Transverse colon (tissue), 4 donors: ENCODE measurements around the gene HSPA4. TPM values are rescaled to one million over a fixed set of nuclear protein-coding genes. Genes with fewer than 3 reads are reported as not detected.
"Not testable (repeated sequence)": the region's sequence is repeated elsewhere in the genome, so short reads cannot be mapped to it uniquely, and the experiment has no call there.

ENCODE experiments used
- DNase-seq: peaks from one replicate; pipeline ENCODE4 v3.0.0-alpha.2; 2019
- H3K27ac ChIP-seq, 4 donors: fragments of 200-600 bp; sonication (generic); 2 replicates each; pipeline ENCODE4 v1.5.1; 2016 to 2018; ENCODE audit warnings: inconsistent platforms in 4 of 4
- H3K27me3 ChIP-seq: fragments of 200-600 bp; sonication (generic); 2 replicates; pipeline ENCODE4 v1.5.1; 2017; ENCODE audit warnings: inconsistent platforms
- H3K36me3 ChIP-seq, 4 donors: fragments of 200-600 bp; sonication (generic); 2 replicates each; pipeline ENCODE4 v1.5.1; 2017 to 2019; ENCODE audit warnings: inconsistent platforms in 4 of 4
- H3K4me1 ChIP-seq, 4 donors: fragments of 200-600 bp; sonication (generic); 2 replicates each; pipeline ENCODE4 v1.5.1; 2017 to 2020; ENCODE audit warnings: inconsistent platforms in 4 of 4
- H3K4me3 ChIP-seq, 4 donors: fragments of 200-600 bp; sonication (generic); 1 replicate in 1 of 4; 2 replicates in 3 of 4; pipeline versions ENCODE4 v1.5.1 to v1.6.1; 2017 to 2019; ENCODE audit warnings: inconsistent platforms in 4 of 4
- H3K9me3 ChIP-seq, 2 donors: fragments of 200-600 bp; sonication (generic); 2 replicates each; pipeline ENCODE4 v1.5.1; 2017 to 2019; ENCODE audit warnings: inconsistent platforms in 2 of 2
- CTCF ChIP-seq, 5 experiments: fragments of 200-600 bp in 3 of 5; fragments of 450-650 bp in 2 of 5; sonication (generic) in 3 of 5; IDR thresholded peaks; 1 replicate in 2 of 5; 2 replicates in 3 of 5; pipeline ENCODE4 v1.5.1; 2016 to 2017; ENCODE audit warnings: antibody characterized with exemption in 5 of 5, inconsistent platforms in 3 of 5, mild to moderate bottlenecking in 2 of 5, moderate library complexity in 1 of 5
- EP300 ChIP-seq: sonication (generic); formaldehyde crosslinking; IDR thresholded peaks from one replicate; pipeline ENCODE4 v1.6.1; 2017; ENCODE audit warnings: antibody characterized with exemption, low read depth
- POLR2A ChIP-seq: fragments of 450-650 bp; IDR thresholded peaks from one replicate; pipeline ENCODE4 v1.6.1; 2016; ENCODE audit warnings: antibody characterized with exemption, mild to moderate bottlenecking, moderate library complexity
- POLR2AphosphoS5 ChIP-seq, 3 donors: sonication (generic); formaldehyde crosslinking; IDR thresholded peaks; one replicate each; pipeline ENCODE4 v1.6.1; 2016; ENCODE audit warnings: antibody characterized with exemption in 3 of 3
- WGBS, 2 donors: methylation state at CpG; one replicate each; pipeline ENCODE4 v1.1.5; 2018; ENCODE audit warnings: low coverage in 1 of 2; 5-methylcytosine and 5-hydroxymethylcytosine counted together
- in situ Hi-C, 4 donors: fragments of 200-750 bp; cut with MboI; loops; one replicate each; pipeline versions ENCODE4 v1.15.0 to v1.15.1; 2017; ENCODE audit warnings: low sequenced_read_pairs in 3 of 4, low pct_ligation_motif_present in 1 of 4, low pct_unique_long_range_greater_than_20kb in 1 of 4
- intact Hi-C: fragments of 100-400 bp; cut with DNase I; formaldehyde crosslinking; loops from one replicate; pipeline ENCODE4 v1.15.1; 2023; ENCODE audit warnings: low total_unique reads
- total RNA-seq, 4 donors: library from RNA; depleted of rRNA; stranded (reverse); fragments of >200 nt; gene quantifications; one replicate each; pipeline ENCODE4 v1.1.0, GENCODE V29; 2016

HSPA4 gene
- total RNA-seq, result 10 to 100 TPM; 34.4 to 52.5 (median 46.5) TPM

DNA sequence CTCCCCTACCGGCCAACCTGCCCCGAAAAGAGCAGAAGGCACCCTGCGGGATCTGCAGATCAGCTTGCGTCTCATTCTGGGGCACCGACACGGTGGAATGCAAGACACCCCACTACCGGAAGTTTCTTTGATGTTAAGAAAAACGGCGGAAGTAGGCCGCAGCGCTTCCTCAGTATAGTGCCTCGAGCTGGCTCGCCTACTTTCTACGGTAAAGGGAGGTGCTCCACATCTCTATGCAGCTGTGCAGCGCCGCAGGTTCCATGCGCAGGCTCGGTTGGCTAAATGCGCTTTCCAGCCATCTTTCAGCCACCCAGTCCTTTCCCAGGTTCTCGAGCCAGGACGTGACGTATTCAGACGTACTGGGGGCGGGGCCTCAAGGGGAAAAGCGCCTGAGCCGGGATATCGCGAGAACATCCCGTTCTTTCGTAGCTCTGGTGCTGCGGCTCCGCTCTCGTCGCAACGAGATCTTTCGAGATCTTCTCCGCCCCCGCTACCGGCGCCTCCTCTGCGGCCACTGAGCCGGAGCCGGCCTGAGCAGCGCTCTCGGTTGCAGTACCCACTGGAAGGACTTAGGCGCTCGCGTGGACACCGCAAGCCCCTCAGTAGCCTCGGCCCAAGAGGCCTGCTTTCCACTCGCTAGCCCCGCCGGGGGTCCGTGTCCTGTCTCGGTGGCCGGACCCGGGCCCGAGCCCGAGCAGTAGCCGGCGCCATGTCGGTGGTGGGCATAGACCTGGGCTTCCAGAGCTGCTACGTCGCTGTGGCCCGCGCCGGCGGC lies at the start of gene HSPA4:
TSS of gene HSPA4 (plus strand) at position 472 of the 775 bp plus-strand sequence. CDS start at position 710, 238 bp downstream.
- H3K9me3 ChIP-seq, result no peaks in the 10 kb centered on the region
- no peaks in the 10 kb centered on the region for H3K36me3 ChIP-seq
- TF ChIP-seq POLR2A, result peak; percentile 95
- TF ChIP-seq POLR2AphosphoS5 (IDR thresholded peaks at IDR 0.05), result peak; percentile 94 to 97 (median 95)
- TF ChIP-seq EP300, result no peak
- TF ChIP-seq CTCF (IDR thresholded peaks at IDR 0.05), result peak in 1 of 5 experiments; percentile 28
- peak; percentile 99 for DNase-seq
- H3K27me3 ChIP-seq, result no peaks in the 10 kb centered on the region
- H3K27ac ChIP-seq, result peak within 1 kb of the TSS; percentile 94 to 99 (median 98)
- in situ Hi-C loops, result no loop called here
- intact Hi-C loops, result loop anchor here (2.0 kb wide), 1 partner anchor 89 kb away; the partner anchor contains the start of gene AFF4
- H3K4me1 ChIP-seq, result peaks cover 18 to 60% (median 39%) of the 10 kb centered on the region in 4 donors
- peak within 1 kb of the TSS; percentile 37 to 94 (median 88) for H3K4me3 ChIP-seq
- WGBS, 2 donors, result 1% methylated on average over 48 of the region's 68 CpGs; no CpG with 5 or more reads in 1 of the 2 donors

DNA sequence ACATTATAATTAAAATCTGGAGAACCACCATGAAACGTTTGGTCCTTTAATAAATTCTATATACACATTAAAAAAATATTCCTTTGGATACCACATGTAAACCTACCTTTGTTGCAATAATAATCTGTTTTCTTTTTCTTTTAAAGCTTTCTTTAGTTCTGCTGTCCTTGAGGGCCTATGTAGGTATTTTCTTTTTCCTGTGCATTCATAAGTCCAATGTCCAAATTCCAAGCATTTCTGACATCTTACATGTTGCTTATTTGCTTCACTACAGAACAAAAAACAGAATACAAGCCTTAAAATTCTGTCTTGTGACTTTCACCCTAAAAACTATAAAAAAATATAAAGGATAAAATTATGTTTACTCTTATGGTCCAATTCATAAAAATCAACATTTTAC lies 45.2 kb upstream of the HSPA4 start:
- H3K36me3 ChIP-seq, result peaks cover 0 to 33% (median 11%) of the 10 kb centered on the region in 4 donors
- intact Hi-C loops, result no loop called here
- 66 to 81% methylated on average over 1 of the region's 1 CpG for WGBS, 2 donors

GRCh38 chr5:133008455-133008854 lies 43.4 kb upstream of the HSPA4 start:
- H3K4me3 ChIP-seq, intact Hi-C loops, H3K9me3 ChIP-seq, H3K27me3 ChIP-seq, in situ Hi-C loops, H3K4me1 ChIP-seq, H3K27ac ChIP-seq, DNase-seq: not testable (repeated sequence)
- WGBS, 2 donors, result 81 to 83% methylated on average over 6 of the region's 6 CpGs
- peaks cover 0 to 26% (median 6%) of the 10 kb centered on the region in 4 donors for H3K36me3 ChIP-seq

More for the DNA sequence above, 45.2 kb upstream of the HSPA4 start:
- no peaks in the 10 kb centered on the region for H3K27me3 ChIP-seq
- no peak overlapping the region for H3K4me3 ChIP-seq
- H3K9me3 ChIP-seq, result no peaks in the 10 kb centered on the region
- no peak for DNase-seq
- no peak overlapping the region for H3K27ac ChIP-seq
- H3K4me1 ChIP-seq, result no peaks in the 10 kb centered on the region
- no peak for TF ChIP-seq CTCF (IDR thresholded peaks at IDR 0.05)
- in situ Hi-C loops, result no loop called here

GRCh38 chr5:133015466-133015865 lies 36.3 kb upstream of the HSPA4 start:
- peaks cover 0 to 5% (median 0%) of the 10 kb centered on the region in 4 donors for H3K4me1 ChIP-seq
- intact Hi-C loops, result no loop called here
- no peak overlapping the region for H3K27ac ChIP-seq

More at GRCh38 chr5:133015466-133015865, 36.3 kb upstream of the HSPA4 start:
- TF ChIP-seq POLR2AphosphoS5 (IDR thresholded peaks at IDR 0.05) (no peak), EP300 (no peak), CTCF (IDR thresholded peaks at IDR 0.05) (no peak), POLR2A (no peak)
- in situ Hi-C loops, result no loop called here
- WGBS, 2 donors, result 95% methylated on average over 1 of the region's 1 CpG; no CpG with 5 or more reads in 1 of the 2 donors
- no peak for DNase-seq
- peaks cover 0 to 4% (median under 1%) of the 10 kb centered on the region in 4 donors for H3K36me3 ChIP-seq
- no peaks in the 10 kb centered on the region for H3K27me3 ChIP-seq
- no peak overlapping the region for H3K4me3 ChIP-seq
- no peaks in the 10 kb centered on the region for H3K9me3 ChIP-seq
